B cell (primary cell): Measurements from ENCODE around the gene G0S2. TPM values are rescaled to one million over a fixed set of nuclear protein-coding genes. Genes with fewer than 3 reads are reported as not detected.

Source experiments
- ATAC-seq: fragments of 200-7000 bp; cut with Tn5 transposase; one replicate; pipeline ENCODE4 v1.10.0; 2021; ENCODE audit warnings: low read depth, mild to moderate bottlenecking, moderate number of reproducible peaks, moderate library complexity
- CTCF ChIA-PET: fragments of 350-600 bp; sonication (Branson Sonifier 250); formaldehyde crosslinking; loops from one replicate; lab custom pipeline; 2021; ENCODE audit warnings: antibody characterized with exemption, inconsistent platforms; lab: Charles Lee
- POLR2A ChIA-PET: fragments of 350-600 bp; sonication (Branson Sonifier 250); formaldehyde crosslinking; loops from one replicate; lab custom pipeline; 2021; ENCODE audit warnings: antibody characterized with exemption; lab: Charles Lee
- DNase-seq: peaks from one replicate; pipeline ENCODE4 v3.0.0; 2013
- H2AFZ ChIP-seq: 2 replicates; pipeline ENCODE4 v1.6.1; 2012; ENCODE audit warnings: mild to moderate bottlenecking, low read depth, low read length; ENCODE audit not compliant: insufficient read depth, poor library complexity, severe bottlenecking
- H3K27ac ChIP-seq, 2 donors: 1 replicate in 1 of 2; 2 replicates in 1 of 2; pipeline ENCODE4 v1.5.1; 2012 to 2013; ENCODE audit warnings: low read length in 2 of 2, mild to moderate bottlenecking in 2 of 2, moderate library complexity in 1 of 2
- H3K27me3 ChIP-seq, 4 experiments: fragments of 200-600 bp in 1 of 4; sonication (generic) in 1 of 4; replicated peaks in 1 of 4; 1 replicate in 2 of 4; 2 replicates in 2 of 4; pipeline versions ENCODE4 v1.6.1 to v1.7.0; 2013 to 2016; ENCODE audit warnings: low read length in 3 of 4, mild to moderate bottlenecking in 2 of 4, mixed read lengths in 1 of 4, moderate library complexity in 1 of 4; ENCODE audit not compliant: insufficient read depth in 4 of 4, control insufficient read depth in 3 of 4; ENCODE audit errors: control extremely low read depth in 1 of 4
- H3K36me3 ChIP-seq, 2 experiments: replicated peaks in 1 of 2; 1 replicate in 1 of 2; 2 replicates in 1 of 2; pipeline versions ENCODE4 v1.6.1 to v1.7.1; 2013; ENCODE audit warnings: low read length in 1 of 2; ENCODE audit not compliant: insufficient read depth in 2 of 2, control insufficient read depth in 1 of 2; ENCODE audit errors: control extremely low read depth in 1 of 2, extremely low read depth in 1 of 2
- H3K4me1 ChIP-seq, 2 donors: fragments of 200-600 bp in 1 of 2; sonication (generic) in 1 of 2; 1 replicate in 1 of 2; 2 replicates in 1 of 2; pipeline versions ENCODE4 v1.5.1 to v1.6.1; 2013 to 2017; ENCODE audit warnings: low read length in 2 of 2; ENCODE audit not compliant: control insufficient read depth in 2 of 2, insufficient read depth in 2 of 2
- H3K4me2 ChIP-seq: replicated peaks from 2 replicates; pipeline ENCODE3; 2012; ENCODE audit warnings: mild to moderate bottlenecking, low read depth, low read length; ENCODE audit not compliant: poor library complexity, severe bottlenecking
- H3K4me3 ChIP-seq, 5 experiments: fragments of 200-600 bp in 1 of 5; sonication (generic) in 1 of 5; 1 replicate in 3 of 5; 2 replicates in 2 of 5; pipeline versions ENCODE4 v1.5.1 to v1.7.0; 2011 to 2016; ENCODE audit warnings: low read length in 4 of 5, mild to moderate bottlenecking in 4 of 5, low read depth in 2 of 5, control low read depth in 1 of 5, moderate library complexity in 1 of 5; ENCODE audit not compliant: insufficient read depth in 1 of 5; ENCODE audit errors: control extremely low read depth in 1 of 5, extremely low read depth in 1 of 5
- H3K79me2 ChIP-seq: fragments of 200-600 bp; sonication (generic); one replicate; pipeline ENCODE4 v1.6.0; 2016; ENCODE audit warnings: low read length; ENCODE audit not compliant: control insufficient read depth, insufficient read depth
- H3K9ac ChIP-seq: fragments of 200-600 bp; sonication (generic); 2 replicates; pipeline ENCODE4 v1.6.1; 2017; ENCODE audit warnings: mild to moderate bottlenecking, low read length, moderate library complexity
- H3K9me3 ChIP-seq, 3 donors: one replicate each; pipeline versions ENCODE4 v1.6.1 to v1.7.1; 2013; ENCODE audit warnings: low read length in 2 of 3; ENCODE audit not compliant: control insufficient read depth in 2 of 3, insufficient read depth in 1 of 3; ENCODE audit errors: control extremely low read depth in 1 of 3
- H4K20me1 ChIP-seq: 2 replicates; pipeline ENCODE4 v1.6.0; 2012; ENCODE audit warnings: mild to moderate bottlenecking, low read length; ENCODE audit not compliant: insufficient read depth, control insufficient read depth, poor library complexity, severe bottlenecking
- H3K27ac Mint-ChIP-seq: one replicate; pipeline ENCODE4 v1.8.0; 2021; ENCODE audit warnings: mixed read lengths
- H3K27me3 Mint-ChIP-seq: one replicate; pipeline ENCODE4 v1.8.0; 2021; ENCODE audit warnings: mixed read lengths
- H3K4me1 Mint-ChIP-seq: one replicate; pipeline ENCODE4 v1.8.0; 2021; ENCODE audit warnings: mixed read lengths
- H3K4me3 Mint-ChIP-seq: one replicate; pipeline ENCODE4 v1.8.0; 2021; ENCODE audit warnings: mixed read lengths
- H3K9me3 Mint-ChIP-seq: one replicate; pipeline ENCODE4 v1.8.0; 2022; ENCODE audit warnings: mixed read lengths; ENCODE audit not compliant: insufficient read depth
- CTCF ChIP-seq: fragments of 200-600 bp; IDR thresholded peaks from one replicate; pipeline ENCODE4 v1.8.0; 2022; ENCODE audit warnings: antibody characterized with exemption, mild to moderate bottlenecking
- EZH2 ChIP-seq: IDR thresholded peaks from 2 replicates; pipeline ENCODE4 v1.6.1; 2012; ENCODE audit warnings: borderline replicate concordance, low read depth, mild to moderate bottlenecking, moderate library complexity, low read length; ENCODE audit not compliant: insufficient read depth, poor library complexity, severe bottlenecking
- WGBS: methylation state at CpG from one replicate; pipeline ENCODE4 v1.1.5; 2013; ENCODE audit warnings: missing lambda C conversion rate; ENCODE audit not compliant: insufficient coverage; 5-methylcytosine and 5-hydroxymethylcytosine counted together
- intact Hi-C: fragments of 100-400 bp; cut with micrococcal nuclease; formaldehyde crosslinking; loops from one replicate; pipeline ENCODE4 v1.10.0; 2022
- polyA plus RNA-seq: library from polyadenylated mRNA; depleted of rRNA; stranded (reverse); fragments of >200 nt; gene quantifications from 2 replicates; pipeline ENCODE4 v1.2.3, GENCODE V29; 2012
- total RNA-seq, 2 donors: library from RNA; stranded (reverse); fragments of 120-200 nt in 1 of 2; gene quantifications; 1 replicate in 1 of 2; 2 replicates in 1 of 2; pipeline versions ENCODE4 v1.2.3 to v1.2.4, GENCODE V29; 2013 to 2022

Gene G0S2
- total and polyA plus RNA-seq, 2 donors (not counting 1 experiment from before 2014, with no cell fraction given): 6.2 TPM; not detected in 1

- no peak overlapping the region for H3K27ac Mint-ChIP-seq
- no peaks in the 10 kb centered on the region for H3K9me3 Mint-ChIP-seq
- intact Hi-C loops: no loop called here
- ChIA-PET CTCF (interaction anchor here (1.0 to 1.1 kb wide), 3 partner anchors 12 to 79 kb away, joined by 3 to 4 read pairs (median 3); no protein-coding TSS in a partner anchor), POLR2A (no interaction called here)
- H3K27me3 Mint-ChIP-seq: no peaks in the 10 kb centered on the region
- H3K9me3 ChIP-seq: no peaks in the 10 kb centered on the region
- no peak overlapping the region for H2AFZ ChIP-seq
- no peaks in the 10 kb centered on the region for H3K36me3 ChIP-seq
- H3K9ac ChIP-seq: no peak overlapping the region
- no peak overlapping the region for H3K27ac ChIP-seq
- DNase-seq (no peak), ATAC-seq (no peak)
- no peaks in the 10 kb centered on the region for H4K20me1 ChIP-seq
- no peak overlapping the region for H3K4me2 ChIP-seq
- no peaks in the 10 kb centered on the region for H3K27me3 ChIP-seq
- H3K4me3 Mint-ChIP-seq: no peak overlapping the region
- no peaks in the 10 kb centered on the region for H3K4me1 Mint-ChIP-seq
- H3K4me3 ChIP-seq: no peak overlapping the region
- no peaks in the 10 kb centered on the region for H3K4me1 ChIP-seq
- H3K79me2 ChIP-seq: no peaks in the 10 kb centered on the region
- 62% methylated on average over 2 of the region's 6 CpGs for WGBS
- TF ChIP-seq CTCF: no peak
- TF ChIP-seq EZH2: no peak
These were observed 26.1 kb upstream of the G0S2 start for GRCh38 chr1:209648931-209649776.

- Histone ChIP-seq H3K9ac (no peak overlapping the region), H4K20me1 (no peaks in the 10 kb centered on the region), H3K9me3 (no peaks in the 10 kb centered on the region), H3K4me1 (no peaks in the 10 kb centered on the region), H3K27me3 (no peaks in the 10 kb centered on the region), H3K36me3 (no peaks in the 10 kb centered on the region), H3K4me3 (no peak overlapping the region), H3K79me2 (no peaks in the 10 kb centered on the region), H3K27ac (no peak overlapping the region), H2AFZ (no peak overlapping the region), H3K4me2 (no peak overlapping the region)
- H3K27me3 Mint-ChIP-seq: peaks cover 5% of the 10 kb centered on the region
- ChIA-PET CTCF (interaction anchor here (0.6 to 1.0 kb wide), 2 partner anchors 10 to 43 kb away, joined by 3 read pairs; no protein-coding TSS in a partner anchor), POLR2A (no interaction called here)
- no peak overlapping the region for H3K4me3 Mint-ChIP-seq
- WGBS: 0% methylated on average over 1 of the region's 1 CpG
- TF ChIP-seq EZH2: no peak
- no peak for TF ChIP-seq CTCF
- H3K9me3 Mint-ChIP-seq: no peaks in the 10 kb centered on the region
- no peak overlapping the region for H3K27ac Mint-ChIP-seq
- DNase-seq: no peak
- intact Hi-C loops: no loop called here
- no peaks in the 10 kb centered on the region for H3K4me1 Mint-ChIP-seq
- no peak for ATAC-seq
These were observed 24.8 kb upstream of the G0S2 start for GRCh38 chr1:209650454-209650853.
